Liver (tissue), 9 donors: ENCODE results near the gene ZRANB1. TPM values are rescaled to one million over a fixed set of nuclear protein-coding genes. Genes with fewer than 3 reads are reported as not detected.

Experiments used
- DNase-seq: peaks from one replicate; pipeline ENCODE4 v3.0.0-alpha.2; 2017; ENCODE audit warnings: low spot score
- H3K27ac ChIP-seq, 2 donors: one replicate each; pipeline ENCODE4 v1.7.0; 2013; ENCODE audit warnings: inconsistent platforms in 2 of 2, low read length in 2 of 2, control low read depth in 1 of 2, low read depth in 1 of 2, mild to moderate bottlenecking in 1 of 2
- H3K27me3 ChIP-seq, 4 donors: one replicate each; pipeline versions ENCODE4 v1.6.1 to v1.7.0; 2013; ENCODE audit warnings: low read length in 3 of 4, inconsistent platforms in 1 of 4, mild to moderate bottlenecking in 1 of 4, moderate library complexity in 1 of 4; ENCODE audit not compliant: control insufficient read depth in 4 of 4, insufficient read depth in 4 of 4
- H3K36me3 ChIP-seq, 4 donors: one replicate each; pipeline versions ENCODE4 v1.6.1 to v1.7.0; 2013; ENCODE audit warnings: low read length in 3 of 4, mild to moderate bottlenecking in 3 of 4, low read depth in 1 of 4, moderate library complexity in 1 of 4; ENCODE audit not compliant: control insufficient read depth in 4 of 4, insufficient read depth in 3 of 4
- H3K4me1 ChIP-seq, 4 donors: one replicate each; pipeline versions ENCODE4 v1.6.1 to v1.7.0; 2013; ENCODE audit warnings: low read length in 3 of 4, mild to moderate bottlenecking in 3 of 4, moderate library complexity in 1 of 4; ENCODE audit not compliant: control insufficient read depth in 4 of 4, insufficient read depth in 4 of 4
- H3K4me3 ChIP-seq, 3 donors: one replicate each; pipeline versions ENCODE4 v1.6.1 to v1.7.0; 2013; ENCODE audit warnings: low read length in 3 of 3, control low read depth in 1 of 3, low read depth in 1 of 3, mild to moderate bottlenecking in 1 of 3
- H3K9ac ChIP-seq, 2 donors: one replicate each; pipeline ENCODE4 v1.7.0; 2013; ENCODE audit warnings: low read length in 2 of 2, mild to moderate bottlenecking in 2 of 2, moderate library complexity in 2 of 2, control low read depth in 1 of 2, low read depth in 1 of 2
- H3K9me3 ChIP-seq, 4 donors: one replicate each; pipeline versions ENCODE4 v1.6.1 to v1.7.0; 2013; ENCODE audit warnings: low read length in 3 of 4; ENCODE audit not compliant: control insufficient read depth in 4 of 4
- HNF4A ChIP-seq, 2 donors: conservative IDR thresholded peaks; 2 replicates each; pipeline ENCODE4 v1.6.1; 2016; ENCODE audit warnings: antibody characterized with exemption in 2 of 2, mild to moderate bottlenecking in 2 of 2
- JUND ChIP-seq, 2 donors: IDR thresholded peaks; 2 replicates each; pipeline ENCODE4 v1.6.1; 2016; ENCODE audit warnings: antibody characterized with exemption in 2 of 2
- RAD21 ChIP-seq, 2 donors: IDR thresholded peaks; 2 replicates each; pipeline ENCODE4 v1.6.1; 2016; ENCODE audit warnings: antibody characterized with exemption in 2 of 2, mild to moderate bottlenecking in 2 of 2
- REST ChIP-seq: IDR thresholded peaks from 2 replicates; pipeline ENCODE4 v1.6.1; 2016; ENCODE audit warnings: antibody characterized with exemption, mild to moderate bottlenecking
- RXRA ChIP-seq, 2 donors: IDR thresholded peaks; 2 replicates each; pipeline ENCODE4 v1.6.1; 2017 to 2018; ENCODE audit warnings: antibody characterized with exemption in 2 of 2, mild to moderate bottlenecking in 1 of 2
- SP1 ChIP-seq: IDR thresholded peaks from 2 replicates; pipeline ENCODE4 v1.6.1; 2018; ENCODE audit warnings: antibody characterized with exemption, mild to moderate bottlenecking
- TAF1 ChIP-seq: conservative IDR thresholded peaks from 2 replicates; pipeline ENCODE4 v1.6.1; 2016; ENCODE audit warnings: antibody characterized with exemption, mild to moderate bottlenecking
- YY1 ChIP-seq: IDR thresholded peaks from 2 replicates; pipeline ENCODE4 v1.6.1; 2016; ENCODE audit warnings: antibody characterized with exemption, mild to moderate bottlenecking
- ZBTB33 ChIP-seq: IDR thresholded peaks from 2 replicates; pipeline ENCODE4 v1.6.1; 2016; ENCODE audit warnings: antibody characterized with exemption
- WGBS: extraction: QIAGEN DNeasy Blood & Tissue Kit; methylation state at CpG from one replicate; pipeline ENCODE4 v1.1.7; 2013; 5-methylcytosine and 5-hydroxymethylcytosine counted together
- polyA plus RNA-seq, 2 donors: library from polyadenylated mRNA; stranded (reverse) in 1 of 2; unstranded in 1 of 2; fragments of 200-250 nt in 1 of 2; fragments of >200 nt in 1 of 2; fragmentation: Nextera tagmentation in 1 of 2; extraction: Ambion mirVana in 1 of 2; gene quantifications; one replicate each; pipeline versions ENCODE4 v1.2.1 to v1.2.3, GENCODE V29; 2013 to 2015
- total RNA-seq, 2 donors: library from RNA; depleted of rRNA; stranded (reverse); fragments of >200 nt; gene quantifications; one replicate each; pipeline ENCODE4 v1.2.3, GENCODE V29; 2014
- donor health status: healthy.
- donor health status: healthy.
- donor health status: healthy.
- donor health status: healthy.
- donor health status: healthy.

Gene ZRANB1
- total and polyA plus RNA-seq, 4 donors, result 6.2 to 32.5 (median 14.4) TPM

GRCh38 chr10:124917428-124918190, 24.3 kb upstream of the ZRANB1 start:
- Histone ChIP-seq H3K9me3 (no peaks in the 10 kb centered on the region), H3K27me3 (no peaks in the 10 kb centered on the region), H3K36me3 (peaks cover 0 to under 1% (median 0%) of the 10 kb centered on the region in 4 donors), H3K4me1 (peaks cover 8 to 46% (median 33%) of the 10 kb centered on the region in 4 donors), H3K27ac (peak overlapping the region; percentile 93 to 94), H3K4me3 (peak overlapping the region; percentile 89 to 99 (median 98)), H3K9ac (peak overlapping the region; percentile 73 to 84)
- DNase-seq, result peak; percentile 59
- TF ChIP-seq TAF1 (peak; percentile 41), REST (peak; percentile 14), RAD21 (IDR thresholded peaks at IDR 0.05) (no peak), YY1 (peak; percentile 61)
- under 1% methylated on average over 46 of the region's 46 CpGs for WGBS

GRCh38 chr10:124918191-124918830, 23.6 kb upstream of the ZRANB1 start:
- Histone ChIP-seq H3K27me3 (no peaks in the 10 kb centered on the region), H3K4me1 (peaks cover 10 to 38% (median 27%) of the 10 kb centered on the region in 4 donors), H3K4me3 (peak overlapping the region; percentile 89 to 99 (median 98)), H3K36me3 (peaks cover 0 to 3% (median 0%) of the 10 kb centered on the region in 4 donors), H3K27ac (peak overlapping the region; percentile 93 to 94), H3K9ac (peak overlapping the region; percentile 83 to 84), H3K9me3 (no peaks in the 10 kb centered on the region)
- 10% methylated on average over 15 of the region's 15 CpGs for WGBS
- DNase-seq, result no peak
- no peak for TF ChIP-seq JUND (IDR thresholded peaks at IDR 0.05)
- TF ChIP-seq ZBTB33, result no peak
- no peak for TF ChIP-seq SP1
- peak; percentile 54 to 56 for TF ChIP-seq HNF4A (conservative IDR thresholded peaks at IDR 0.05)
- peak; percentile 48 to 59 for TF ChIP-seq RXRA (IDR thresholded peaks at IDR 0.05)
- no peak for TF ChIP-seq REST
